Stimulated activated CD8-positive, alpha-beta memory T cell treated with anti-CD3 and anti-CD28 coated beads, Interleukin-12 subunit alpha, Interleukin-12 subunit beta, amount 100 ng/mL, for 24 hours (primary cell): ENCODE data around the gene BDKRB1.
"Not testable (repeated sequence)": the region's sequence is repeated elsewhere in the genome, so short reads cannot be mapped to it uniquely, and the experiment has no call there.

Experiments
- DNase-seq: peaks from one replicate; pipeline ENCODE4 v3.0.0-alpha.2; 2020; ENCODE audit errors: extremely low read depth

Gene BDKRB1

DNA sequence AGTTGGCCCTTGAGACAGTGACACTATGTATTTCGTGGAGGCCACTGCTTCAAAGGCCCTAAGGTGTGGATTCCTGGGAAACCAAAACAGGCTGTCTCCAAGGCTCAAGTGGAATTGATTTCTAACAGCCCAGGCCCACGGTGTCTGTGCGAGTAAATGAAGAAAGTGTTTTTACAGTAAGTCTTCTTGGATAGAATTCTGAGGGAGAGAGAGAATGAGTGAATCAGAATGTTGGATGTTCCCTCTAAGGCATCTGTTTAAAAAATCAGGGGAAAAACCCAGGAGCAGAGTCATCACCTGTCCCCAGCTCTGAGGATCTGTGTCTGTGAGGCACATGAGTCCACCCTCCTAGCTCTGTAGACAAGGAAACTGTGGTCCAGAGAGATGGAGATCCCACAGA is 22.3 kb upstream of the BDKRB1 start:
- DNase-seq: no peak

DNA sequence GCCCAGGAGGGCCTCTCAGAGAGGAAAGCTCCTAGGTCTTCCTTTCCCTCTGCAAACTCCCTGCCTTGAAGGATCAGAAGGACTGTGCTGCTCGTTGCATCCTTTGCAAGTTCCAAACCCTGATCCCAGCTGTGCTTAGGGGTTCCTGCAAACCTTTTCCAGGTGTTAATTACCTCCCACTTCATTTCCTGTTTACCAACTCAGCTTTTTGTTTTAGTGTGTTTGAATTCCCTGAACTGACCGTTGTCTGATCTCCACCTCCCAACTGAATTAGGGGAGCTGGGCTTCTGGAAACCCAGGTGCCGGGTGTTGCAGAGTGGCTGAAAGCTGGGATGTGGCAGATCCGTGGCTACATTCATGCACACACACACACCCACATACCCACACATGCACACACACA is 20.6 kb upstream of the BDKRB1 start:
- DNase-seq: no peak

DNA sequence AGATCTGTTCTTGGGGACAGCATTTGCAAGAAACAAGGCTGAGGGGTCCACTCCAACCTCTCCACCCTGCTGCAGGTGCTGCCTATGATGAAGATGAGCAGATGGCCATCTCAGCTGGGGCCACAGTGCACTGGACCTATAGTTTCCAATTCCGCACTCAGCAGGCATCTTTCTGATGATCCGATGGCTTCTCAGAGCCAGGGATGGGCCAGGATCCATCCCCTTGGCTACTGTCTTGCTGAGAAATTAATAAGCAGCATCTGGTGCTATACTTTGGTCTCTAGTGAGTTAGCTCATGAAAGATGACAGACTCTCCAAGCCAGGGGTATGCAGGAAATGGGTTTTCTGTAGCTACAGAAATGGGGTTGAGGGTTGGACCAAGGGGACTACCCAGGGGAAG is 18.4 kb upstream of the BDKRB1 start:
- no peak for DNase-seq

DNA sequence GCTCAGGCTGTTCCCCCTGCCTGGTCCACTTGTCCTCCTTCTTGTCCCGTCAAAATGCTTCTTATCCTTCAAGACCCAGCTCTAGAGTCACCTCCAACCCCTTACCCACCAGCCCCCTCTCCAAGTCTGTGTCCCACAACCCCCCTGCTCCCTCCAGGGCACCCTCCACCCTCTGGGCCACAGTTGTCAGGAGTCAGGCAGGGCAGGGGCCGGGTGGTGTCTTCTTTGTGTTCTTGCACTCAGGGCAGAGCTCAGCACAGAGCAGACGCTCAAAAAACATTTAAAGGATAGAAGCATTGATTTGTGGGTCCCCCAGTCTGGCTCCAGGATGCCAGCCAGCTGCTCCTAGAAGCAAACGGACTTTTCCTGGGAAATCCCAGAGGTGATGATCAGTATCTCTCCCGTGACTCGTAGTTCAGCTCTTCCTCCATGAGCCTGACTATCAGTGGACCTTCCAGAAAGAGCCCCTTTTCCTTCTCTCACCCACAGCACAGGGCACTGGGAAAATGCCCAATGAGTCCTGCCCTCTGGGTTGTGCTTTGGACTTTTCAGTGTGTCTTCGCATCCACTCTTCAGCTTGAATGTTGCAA is 17.2 kb upstream of the BDKRB1 start:
- DNase-seq: no peak

DNA sequence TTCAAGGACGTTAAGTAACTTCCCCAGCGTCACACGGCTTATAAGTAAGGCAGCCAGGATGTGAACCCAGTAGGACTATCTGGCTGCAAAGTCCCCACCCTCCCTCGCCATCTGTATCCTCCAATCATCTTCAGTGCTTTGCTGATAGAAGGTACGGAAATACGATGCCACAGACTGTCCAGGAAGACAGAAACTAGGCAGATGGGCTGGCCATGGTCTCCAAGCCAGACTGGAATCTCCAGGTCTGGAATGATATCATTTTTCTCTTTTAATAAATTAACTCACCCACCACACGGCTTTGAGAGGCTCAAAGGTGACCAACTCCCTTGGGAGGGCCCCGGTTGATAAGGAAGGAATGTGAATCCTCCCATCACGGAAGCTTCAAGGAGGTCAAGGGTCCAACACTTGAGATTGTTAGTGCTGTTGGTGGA is 16.3 kb upstream of the BDKRB1 start:
- DNase-seq: no peak

DNA sequence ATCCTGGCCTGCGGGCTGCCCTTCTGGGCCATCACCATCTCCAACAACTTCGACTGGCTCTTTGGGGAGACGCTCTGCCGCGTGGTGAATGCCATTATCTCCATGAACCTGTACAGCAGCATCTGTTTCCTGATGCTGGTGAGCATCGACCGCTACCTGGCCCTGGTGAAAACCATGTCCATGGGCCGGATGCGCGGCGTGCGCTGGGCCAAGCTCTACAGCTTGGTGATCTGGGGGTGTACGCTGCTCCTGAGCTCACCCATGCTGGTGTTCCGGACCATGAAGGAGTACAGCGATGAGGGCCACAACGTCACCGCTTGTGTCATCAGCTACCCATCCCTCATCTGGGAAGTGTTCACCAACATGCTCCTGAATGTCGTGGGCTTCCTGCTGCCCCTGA is 15.4 kb upstream of the BDKRB1 start:
- DNase-seq: no peak

DNA sequence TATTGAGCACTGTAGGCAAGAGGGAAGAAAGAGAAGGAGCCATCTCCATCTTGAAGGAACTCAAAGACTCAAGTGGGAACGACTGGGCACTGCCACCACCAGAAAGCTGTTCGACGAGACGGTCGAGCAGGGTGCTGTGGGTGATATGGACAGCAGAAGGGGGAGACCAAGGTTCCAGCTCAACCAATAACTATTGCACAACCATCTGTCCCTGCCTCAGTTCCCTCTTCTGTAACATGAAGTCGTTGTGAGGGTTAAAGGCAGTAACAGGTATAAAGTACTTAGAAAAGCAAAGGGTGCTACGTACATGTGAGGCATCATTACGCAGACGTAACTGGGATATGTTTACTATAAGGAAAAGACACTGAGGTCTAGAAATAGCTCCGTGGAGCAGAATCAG is 13.9 kb upstream of the BDKRB1 start:
- DNase-seq: no peak

DNA sequence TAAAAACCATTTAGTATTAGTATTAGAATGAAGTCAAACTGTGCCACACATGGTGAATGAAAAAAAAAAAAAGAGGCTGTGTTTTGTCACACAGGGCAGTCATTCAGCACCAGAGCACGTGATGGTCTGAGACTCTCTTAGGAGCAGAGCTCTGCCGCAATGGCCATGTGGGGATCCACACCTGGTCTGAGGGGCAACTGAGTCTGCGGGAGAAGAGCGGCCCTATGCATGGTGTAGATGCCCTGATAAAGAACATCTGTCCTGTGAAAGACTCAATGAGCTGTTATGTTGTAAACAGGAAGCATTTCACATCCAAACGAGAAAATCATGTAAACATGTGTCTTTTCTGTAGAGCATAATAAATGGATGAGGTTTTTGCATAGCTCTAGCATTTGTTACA is 12.2 kb upstream of the BDKRB1 start:
- no peak for DNase-seq

DNA sequence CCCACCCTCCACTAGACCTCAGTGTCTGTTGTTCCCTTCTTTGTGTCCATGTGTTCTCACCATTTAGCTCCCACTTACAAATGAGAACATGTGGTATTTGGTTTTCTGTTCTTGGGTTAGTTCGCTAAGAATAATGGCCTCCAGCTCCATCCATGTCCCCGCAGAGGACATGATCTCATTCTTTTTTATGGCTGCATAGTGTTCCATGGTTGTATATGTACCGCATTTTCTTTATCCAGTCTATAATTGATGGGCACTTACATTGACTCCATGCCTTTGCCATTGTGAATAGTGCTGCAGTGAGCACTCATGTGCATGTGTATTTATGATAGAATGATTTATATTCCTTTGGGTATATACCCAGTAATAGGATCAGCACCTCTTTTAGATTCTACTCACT is 10.9 kb upstream of the BDKRB1 start:
- not testable (repeated sequence) for DNase-seq

DNA sequence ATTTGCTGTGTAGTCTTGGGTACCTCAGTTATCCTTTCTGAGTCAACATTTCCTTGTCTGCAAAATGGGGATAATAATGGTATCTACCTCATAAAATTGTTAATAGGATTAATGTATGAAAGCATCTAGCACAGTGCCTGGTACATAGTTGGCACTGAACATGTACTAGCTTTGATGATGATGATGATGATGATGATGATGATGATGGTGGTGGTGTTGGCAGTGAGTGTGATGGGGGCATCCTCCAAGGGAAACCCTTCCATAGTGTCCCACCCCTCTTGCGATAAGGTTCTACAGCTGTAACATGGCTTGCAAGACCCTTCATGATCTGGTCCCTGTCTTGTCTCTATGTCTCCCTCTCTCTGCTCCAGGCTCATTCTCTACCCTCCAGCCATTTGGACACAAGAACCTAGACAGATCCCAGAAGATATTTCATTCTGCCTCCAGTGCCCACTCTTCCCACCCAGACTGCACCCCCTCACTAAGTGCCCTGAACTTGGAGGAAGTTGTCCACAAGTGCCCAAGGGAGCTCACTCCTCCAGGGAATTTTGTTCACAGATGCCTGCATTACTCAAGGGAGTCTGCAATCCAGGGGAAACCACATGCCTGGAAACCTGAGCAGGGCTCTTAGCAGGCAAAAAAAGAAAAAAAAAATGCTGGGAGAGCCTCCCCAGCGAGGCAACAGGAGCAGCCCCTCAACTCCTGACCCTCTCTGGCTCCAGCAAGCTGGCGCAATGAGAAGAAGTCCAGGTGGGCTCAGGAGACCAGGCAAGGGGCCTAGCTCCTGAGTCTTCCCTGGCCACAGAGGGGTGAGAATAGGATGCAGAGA is 10.1 kb upstream of the BDKRB1 start:
- no peak for DNase-seq

DNA sequence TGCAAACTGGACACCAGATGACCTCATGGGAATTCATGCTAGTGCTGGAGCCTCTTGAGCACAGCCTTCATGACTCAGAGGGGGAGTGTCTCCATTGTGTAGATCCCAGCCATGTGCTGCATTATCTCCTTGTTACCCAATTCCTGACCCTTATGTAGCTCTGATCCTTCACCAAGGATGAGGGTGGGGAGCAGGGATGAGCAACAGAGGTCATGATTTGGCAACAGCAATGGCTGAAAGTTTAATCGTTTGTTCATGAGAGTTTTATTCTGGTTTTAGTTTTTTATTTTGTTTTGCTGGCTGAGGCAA is 9.5 kb upstream of the BDKRB1 start:
- no peak for DNase-seq

DNA sequence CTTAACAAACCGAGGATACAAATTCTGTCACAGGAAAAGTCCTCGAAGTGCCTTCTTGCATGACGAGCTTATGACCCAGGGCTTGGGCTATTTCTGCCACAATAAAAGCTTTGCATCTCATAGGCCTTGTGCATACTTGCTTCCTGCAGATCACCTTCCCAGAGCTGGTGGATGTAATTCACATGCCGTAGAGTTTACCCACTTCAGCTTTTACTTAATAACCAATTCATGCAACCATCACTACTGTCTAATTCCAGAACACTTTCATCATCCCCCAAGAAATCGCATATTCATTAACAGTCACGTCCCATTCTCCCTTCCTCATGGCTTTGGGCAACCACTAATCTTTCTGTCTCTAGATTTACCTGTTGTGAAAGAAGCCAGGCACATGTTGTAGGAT is 9.0 kb upstream of the BDKRB1 start:
- DNase-seq: no peak

DNA sequence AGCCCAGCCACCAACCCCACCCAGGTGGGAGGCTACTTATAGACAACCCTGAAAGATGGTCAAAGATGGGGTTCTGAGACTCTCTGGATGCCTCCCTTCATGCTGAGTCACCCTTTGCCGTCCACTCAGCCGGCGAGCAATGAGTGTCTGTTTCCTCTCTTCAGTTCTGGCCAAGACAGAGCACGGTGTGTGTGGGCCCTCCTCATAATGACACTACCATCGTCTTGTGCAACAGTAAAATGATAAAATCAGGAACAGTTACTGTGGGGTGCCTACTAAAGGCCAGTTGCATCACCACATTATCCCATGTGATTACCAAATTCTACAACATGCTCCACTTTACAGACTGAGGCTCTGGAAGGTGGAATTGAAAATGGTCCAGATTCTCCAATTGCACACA is 7.0 kb upstream of the BDKRB1 start:
- DNase-seq: no peak

DNA sequence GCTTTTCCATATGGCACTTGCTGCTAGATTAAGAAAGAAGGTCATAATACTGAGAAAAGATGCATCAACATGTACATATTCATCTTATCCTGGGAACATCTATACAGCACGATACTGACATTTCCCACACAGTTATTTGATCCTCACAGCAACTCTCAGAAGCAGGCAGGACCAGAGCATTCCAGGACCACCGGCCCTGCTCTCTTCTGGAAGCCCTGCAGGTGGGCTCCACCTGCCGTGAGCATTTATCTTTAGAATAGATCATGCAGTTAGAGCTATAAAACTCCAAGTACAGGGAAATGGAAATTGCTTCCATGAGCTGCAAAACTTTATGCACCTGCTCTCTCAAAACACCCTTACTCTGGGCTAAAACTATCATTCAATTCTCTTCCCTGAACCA is 5.5 kb upstream of the BDKRB1 start:
- no peak for DNase-seq

DNA sequence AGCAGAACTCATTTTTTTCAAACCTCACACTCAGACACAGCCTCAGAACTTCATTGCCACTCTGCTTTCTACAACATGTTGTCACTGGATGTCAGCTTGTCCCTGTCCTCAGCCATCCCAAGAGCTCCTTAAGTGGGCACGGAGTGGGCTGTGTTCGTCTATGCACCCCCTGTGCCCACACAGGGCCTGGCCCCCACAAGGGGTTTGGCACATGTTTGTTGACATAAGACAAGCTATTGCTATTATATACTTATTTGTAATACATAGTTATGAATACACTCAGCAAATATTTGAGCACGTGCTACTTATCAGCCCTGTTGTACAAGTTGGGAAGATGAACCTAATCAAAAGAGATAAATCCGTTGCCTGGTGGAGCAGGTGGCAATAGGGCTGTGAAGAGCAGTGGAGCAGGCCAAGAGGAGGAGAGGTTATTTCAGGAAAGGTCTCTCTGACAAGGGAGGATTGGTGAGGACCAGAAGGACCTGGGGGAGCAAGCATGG is 4.3 kb upstream of the BDKRB1 start:
- no peak for DNase-seq

DNA sequence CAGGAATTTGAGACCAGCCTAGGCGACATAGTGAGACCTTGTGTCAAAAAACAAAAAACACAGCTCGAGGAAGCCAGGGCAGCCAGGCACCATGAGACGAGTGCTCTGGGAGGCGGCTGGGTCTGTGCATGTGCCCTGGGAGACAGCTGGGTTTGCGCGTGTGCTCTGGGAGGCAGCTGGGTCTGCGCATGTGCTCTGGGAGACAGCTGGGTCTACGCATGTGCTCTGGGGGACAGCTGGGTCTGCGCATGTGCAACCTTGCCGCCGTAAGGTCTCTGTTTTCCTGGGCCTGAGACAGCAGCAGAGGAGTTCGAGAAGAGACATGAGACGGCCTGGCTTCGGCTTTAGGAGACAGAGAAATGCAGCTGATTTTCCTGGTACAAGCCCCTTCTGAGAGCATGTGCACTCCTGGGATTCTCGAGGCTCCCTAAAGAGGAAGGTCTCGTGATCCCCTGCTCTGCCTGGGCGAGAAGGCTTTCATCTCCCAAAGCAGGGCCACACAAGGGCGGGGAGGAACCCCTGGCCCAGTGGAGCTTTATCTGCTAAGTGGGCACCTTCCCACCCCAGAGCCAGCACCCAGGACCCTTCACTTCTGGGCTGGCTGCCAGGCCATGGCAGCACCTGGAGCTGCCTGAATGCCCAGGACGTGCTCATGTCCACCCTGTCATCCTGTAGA is 3.5 kb upstream of the BDKRB1 start:
- no peak for DNase-seq

DNA sequence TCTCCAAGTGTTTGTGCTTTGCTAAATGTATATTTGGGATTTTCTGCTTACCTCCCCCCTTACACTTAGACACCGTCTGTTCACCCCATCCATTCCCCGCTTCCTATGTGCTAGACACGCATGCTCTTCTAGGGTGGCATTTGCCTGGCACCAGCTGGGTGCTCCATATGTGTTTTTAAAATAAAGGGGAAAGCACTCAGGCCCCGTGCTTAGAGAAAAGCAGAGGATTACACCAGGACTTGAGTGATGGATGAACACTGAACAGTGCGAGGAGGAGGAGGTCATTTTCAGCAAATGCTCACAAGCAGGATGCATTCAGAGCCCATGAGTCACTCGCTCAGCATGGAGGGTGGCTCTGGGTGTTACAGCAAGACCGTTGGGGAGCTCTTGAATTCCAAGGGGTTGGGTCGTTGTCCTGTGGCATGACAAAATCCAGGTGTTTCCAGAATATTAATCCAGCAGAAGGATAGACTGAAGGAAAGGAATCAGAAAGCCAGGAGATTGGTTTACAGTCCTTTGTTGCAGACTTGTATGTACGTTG is 2.9 kb upstream of the BDKRB1 start:
- no peak for DNase-seq

DNA sequence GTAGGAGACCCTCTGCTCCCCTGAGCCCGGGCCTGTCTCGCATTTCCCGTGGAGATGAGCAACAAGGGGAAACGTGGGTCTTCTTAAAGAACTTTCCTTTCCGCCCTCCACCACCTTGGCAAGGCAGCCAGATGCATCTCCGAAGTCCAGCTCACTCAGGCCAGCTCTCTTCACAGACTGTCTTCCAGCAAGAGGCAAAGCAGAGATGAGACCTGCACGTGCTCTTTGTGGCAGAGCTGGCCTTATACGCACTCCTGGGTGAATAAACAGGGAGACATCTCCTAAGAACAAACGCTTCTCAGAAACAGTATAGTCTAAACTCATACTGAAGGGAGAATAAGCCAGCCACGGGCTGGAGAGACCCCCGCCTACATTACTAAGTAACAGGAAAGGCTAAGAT is 1.3 kb upstream of the BDKRB1 start:
- DNase-seq: no peak

DNA sequence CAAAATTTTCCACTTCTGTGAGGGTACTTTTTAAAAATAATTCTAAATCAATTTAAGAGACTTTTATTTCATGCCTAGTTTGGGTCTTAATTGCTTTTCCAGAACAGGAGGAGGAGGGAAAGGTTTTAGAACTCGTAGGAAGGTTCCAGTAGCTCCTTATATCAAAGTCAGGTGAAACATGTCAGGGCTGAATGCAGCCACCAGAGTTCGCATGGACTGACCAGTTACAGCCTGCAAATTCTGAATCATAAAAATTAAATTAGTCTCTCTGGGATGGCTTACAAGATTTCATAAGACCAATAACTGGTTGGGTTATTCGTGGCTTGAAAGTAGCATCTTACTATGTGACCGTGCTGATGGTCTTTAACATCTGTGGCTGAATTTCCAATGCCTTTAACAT is 397 bp downstream of the BDKRB1 start:
- no peak for DNase-seq

DNA sequence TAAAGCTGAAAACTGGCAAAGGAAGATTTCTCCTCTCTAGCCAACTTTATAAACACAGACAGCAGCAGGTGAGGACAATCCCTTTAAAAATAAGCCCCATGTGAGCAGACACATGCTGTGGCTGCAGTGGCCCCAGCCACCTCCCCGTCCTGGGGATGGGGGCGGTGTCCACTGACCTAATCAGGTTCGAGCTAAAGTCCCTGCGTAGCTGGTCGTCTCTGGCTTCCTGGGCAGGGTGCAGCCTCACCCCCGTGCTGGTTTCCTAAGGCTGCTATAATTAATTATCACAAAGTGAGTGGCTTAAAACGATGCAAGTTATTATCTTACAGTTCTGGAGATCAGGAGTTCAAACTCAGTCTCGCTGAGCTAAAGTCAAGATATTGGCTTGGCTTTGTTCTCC is 1.0 kb downstream of the BDKRB1 start:
- no peak for DNase-seq

DNA sequence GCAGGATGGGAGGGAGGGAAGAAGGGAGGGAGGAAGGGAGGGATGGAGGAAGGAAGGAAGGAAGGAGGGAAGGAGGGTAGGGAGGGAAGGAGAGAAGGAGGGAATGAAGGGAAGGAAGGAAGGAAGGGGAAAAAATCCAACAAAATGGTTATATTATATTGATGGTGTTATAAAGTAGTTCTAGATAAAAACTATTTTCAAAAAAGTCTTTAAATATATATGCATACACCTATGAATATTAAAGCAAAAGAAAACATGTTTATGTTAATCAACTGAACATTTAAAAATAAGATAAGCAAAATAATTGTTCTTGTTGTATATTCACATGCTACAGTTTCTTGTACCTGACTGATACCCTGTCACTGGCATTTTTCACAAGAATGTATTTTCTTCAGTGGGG is 1.9 kb downstream of the BDKRB1 start:
- no peak for DNase-seq

DNA sequence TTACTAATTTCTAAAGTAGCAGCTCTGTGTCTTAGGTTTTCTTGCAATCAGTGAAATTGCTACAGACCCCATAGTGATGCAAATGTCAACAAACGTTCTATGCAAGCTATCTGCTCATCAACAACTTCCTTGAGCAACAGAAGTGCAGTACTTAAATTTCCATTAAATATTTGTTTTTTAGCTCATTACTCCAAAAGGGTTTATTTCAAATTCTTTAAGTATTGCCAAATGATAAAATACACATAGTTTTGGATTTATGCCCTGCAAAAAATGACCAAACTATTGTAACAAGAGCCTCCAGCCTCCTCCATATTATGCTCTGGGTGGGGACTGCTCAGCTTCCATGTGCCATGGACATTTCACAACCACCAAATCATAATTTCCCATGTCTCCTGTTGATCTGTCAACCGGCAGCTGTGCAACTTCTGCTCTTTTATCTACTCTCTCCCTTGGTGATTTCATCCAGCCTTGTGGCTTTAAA is 4.4 kb downstream of the BDKRB1 start:
- DNase-seq: no peak

DNA sequence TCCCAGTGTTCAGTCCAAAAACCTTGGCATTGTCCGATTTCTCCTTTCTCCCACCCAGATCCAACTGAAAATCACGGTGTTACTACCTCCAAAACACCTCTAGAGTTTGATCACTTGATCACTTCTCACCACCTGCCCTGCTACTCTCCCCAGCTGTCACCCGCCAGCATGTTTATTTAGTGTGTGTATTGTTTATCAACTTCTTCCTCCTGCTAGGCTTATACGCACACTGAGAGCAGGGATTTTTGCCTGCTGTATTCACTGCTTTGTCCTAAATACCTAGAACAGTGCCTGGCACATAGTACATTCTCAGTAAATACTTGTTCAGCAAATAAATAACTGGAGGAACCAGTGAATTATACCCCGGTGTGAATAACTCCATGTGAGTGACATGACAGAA is 5.0 kb downstream of the BDKRB1 start:
- DNase-seq: no peak
